ENCODE results near the gene SLC2A1. TPM values are rescaled to one million over a fixed set of nuclear protein-coding genes. Genes with fewer than 3 reads are reported as not detected.
A peak's percentile ranks its signal among the peaks of the same experiment; 100 is the strongest.

The SLC2A1 gene
- total RNA-seq, 2 donors from 2014 or later: 25.0 to 51.5 TPM

DNA sequence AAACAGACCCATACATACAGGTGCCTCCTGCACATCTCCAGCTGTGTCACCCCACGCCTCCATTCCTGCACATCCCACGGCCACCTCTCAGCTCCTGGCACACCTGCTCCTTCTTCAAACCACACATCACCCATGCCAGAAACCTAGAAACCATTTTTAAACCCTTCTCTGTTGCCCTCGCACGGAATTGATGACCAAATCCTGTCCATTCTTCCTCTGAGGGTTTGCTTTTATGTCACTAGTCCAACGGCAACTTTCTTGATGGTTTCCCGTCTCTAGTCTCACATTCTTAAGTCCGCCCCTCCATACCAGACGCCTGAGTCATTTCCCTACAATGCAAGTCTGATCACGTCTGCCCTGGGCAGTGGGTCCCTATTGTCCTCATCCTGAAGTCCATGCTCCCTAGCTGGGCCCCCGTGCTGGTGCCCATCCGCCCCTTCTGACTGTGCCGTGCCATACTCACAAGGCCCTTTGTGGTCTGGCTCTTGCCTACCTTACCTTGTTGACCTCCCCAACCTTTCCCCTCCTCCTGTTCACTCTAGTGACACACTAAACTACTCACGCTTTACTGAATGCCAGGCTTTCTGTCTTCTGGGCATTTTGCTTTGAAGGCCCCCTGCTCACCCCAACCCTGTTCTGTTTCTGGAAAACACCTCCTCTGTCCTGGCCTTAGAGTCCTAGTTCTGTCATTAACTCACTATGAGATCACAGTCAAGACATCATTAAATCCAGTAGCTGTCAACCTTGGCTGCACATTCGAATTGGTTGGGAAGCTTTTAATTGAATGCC lies 17.6 kb downstream of the SLC2A1 start:
- H3K4me3 ChIP-seq: no peak overlapping the region
- peaks cover 0 to 66% of the 10 kb centered on the region in 2 donors for H3K4me1 ChIP-seq
- H3K9me3 ChIP-seq: no peaks in the 10 kb centered on the region
- peak; percentile 73 for DNase-seq (ENCODE audit: low spot score)
- H3K27me3 ChIP-seq: no peaks in the 10 kb centered on the region
- no peak for TF ChIP-seq CTCF (IDR thresholded peaks at IDR 0.05)
- H3K27ac ChIP-seq: peak overlapping the region; percentile 82
- no peaks in the 10 kb centered on the region for H3K36me3 ChIP-seq

DNA sequence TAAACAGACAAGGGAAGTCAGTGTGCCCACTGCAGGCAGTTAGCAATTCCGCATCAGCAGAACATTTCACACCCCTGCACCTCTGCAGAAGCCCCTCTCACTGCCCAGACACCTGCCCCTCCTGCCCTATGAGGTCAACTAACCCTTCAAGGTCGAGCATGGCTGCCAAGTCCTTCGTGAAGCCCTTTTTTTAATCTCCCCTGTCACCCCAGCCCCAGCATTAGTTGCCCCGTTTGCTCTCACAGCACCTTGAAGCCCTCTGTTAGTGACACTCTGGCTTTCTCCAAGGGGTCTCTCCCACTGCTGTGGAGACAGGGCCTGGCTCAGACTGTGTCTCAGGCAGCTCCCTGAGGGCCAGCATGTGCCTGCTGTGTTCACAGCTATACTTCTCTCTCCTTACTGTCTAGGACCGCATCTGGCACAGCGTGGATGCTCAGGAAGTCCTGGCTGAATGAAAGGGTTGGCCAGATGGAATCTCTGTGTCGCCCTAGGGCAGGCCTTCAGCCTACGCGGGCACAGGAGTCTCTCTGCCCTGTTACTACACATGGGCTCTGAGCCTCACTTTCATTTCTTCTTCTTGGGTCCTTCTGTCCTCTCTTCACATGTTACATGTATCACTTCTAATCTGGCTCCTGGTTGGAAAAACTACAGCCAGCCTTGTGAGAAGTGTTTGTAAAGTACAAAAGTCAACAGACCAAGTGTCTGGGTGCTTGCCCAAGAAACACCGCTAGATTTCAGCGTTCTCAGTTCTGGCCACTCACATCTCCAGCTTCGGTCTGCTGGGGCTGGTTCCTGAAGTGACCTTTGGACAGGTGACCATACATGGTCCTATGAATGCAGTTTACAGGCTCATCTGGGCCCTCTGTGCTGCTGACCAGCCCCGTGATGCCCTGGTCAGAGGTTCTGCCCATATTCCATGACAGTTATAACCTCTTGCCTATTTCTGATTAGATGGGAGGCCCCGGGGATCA lies 19.7 kb downstream of the SLC2A1 start:
- no peak overlapping the region for H3K27ac ChIP-seq
- no peak for DNase-seq (ENCODE audit: low spot score)
- H3K27me3 ChIP-seq: no peaks in the 10 kb centered on the region
- TF ChIP-seq CTCF (IDR thresholded peaks at IDR 0.05): no peak
- H3K4me3 ChIP-seq: no peak overlapping the region
- H3K4me1 ChIP-seq: peaks cover 0 to 51% of the 10 kb centered on the region in 2 donors
- H3K9me3 ChIP-seq: no peaks in the 10 kb centered on the region
- H3K36me3 ChIP-seq: no peaks in the 10 kb centered on the region

- DNase-seq (ENCODE audit: low spot score): no peak
- no peaks in the 10 kb centered on the region for H3K9me3 ChIP-seq
- TF ChIP-seq CTCF (IDR thresholded peaks at IDR 0.05): no peak
- H3K36me3 ChIP-seq: no peaks in the 10 kb centered on the region
- peaks cover 0 to 42% of the 10 kb centered on the region in 2 donors for H3K4me1 ChIP-seq
- no peak overlapping the region for H3K4me3 ChIP-seq
- H3K27me3 ChIP-seq: no peaks in the 10 kb centered on the region
- no peak overlapping the region for H3K27ac ChIP-seq
These were observed 20.6 kb downstream of the SLC2A1 start for GRCh38 chr1:42937836-42938644.

DNA sequence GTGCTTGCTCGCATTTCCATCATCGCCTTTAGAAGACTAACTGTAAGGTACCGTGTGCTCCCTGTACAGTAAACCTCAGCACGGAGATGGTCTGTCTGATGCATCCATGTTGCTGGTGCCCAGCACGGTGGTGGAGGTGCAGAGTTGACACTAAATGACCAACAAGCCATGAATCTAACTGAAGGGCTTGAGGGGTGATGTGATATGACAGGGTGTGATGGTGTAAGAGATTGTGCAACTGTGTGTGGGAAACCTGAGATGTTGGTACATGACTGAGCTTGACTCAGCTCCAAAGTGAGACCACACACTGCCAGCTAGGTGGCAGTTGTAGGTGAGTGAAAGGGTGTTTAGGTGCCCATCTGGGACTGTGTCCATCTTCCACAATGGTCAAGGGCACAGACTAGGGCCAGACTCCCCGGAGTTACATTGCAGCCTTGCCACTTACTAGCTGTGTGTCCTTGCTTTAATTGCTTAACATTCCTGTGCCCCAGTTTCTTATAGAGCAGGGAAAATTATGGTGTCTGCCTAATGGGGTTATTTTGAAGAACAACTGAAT lies 21.4 kb downstream of the SLC2A1 start:
- DNase-seq (ENCODE audit: low spot score): no peak
- Histone ChIP-seq H3K9me3 (no peaks in the 10 kb centered on the region), H3K27ac (no peak overlapping the region), H3K4me3 (no peak overlapping the region), H3K27me3 (no peaks in the 10 kb centered on the region), H3K36me3 (no peaks in the 10 kb centered on the region), H3K4me1 (peaks cover 0 to 36% of the 10 kb centered on the region in 2 donors)
- TF ChIP-seq CTCF (IDR thresholded peaks at IDR 0.05): no peak
